ENCODE results near the gene EHBP1L1. TPM values are rescaled to one million over a fixed set of nuclear protein-coding genes. Genes with fewer than 3 reads are reported as not detected.

Gene EHBP1L1
- total and polyA plus RNA-seq, 7 donors = 114 to 345 (median 208) TPM

GRCh38 chr11:65578667-65579066 lies 2.8 kb downstream of the EHBP1L1 start:
- 46 to 73% (median 63%) methylated on average over 3 of the region's 3 CpGs for WGBS, 3 donors
- TF ChIP-seq CTCF (IDR thresholded peaks at IDR 0.05) = no peak
- no peaks in the 10 kb centered on the region for H3K27me3 ChIP-seq (ENCODE audit: insufficient read depth in 3 of 3, low read length in 2 of 3)
- peak overlapping the region; percentile 99 for H3K4me3 ChIP-seq
- intact Hi-C loops (cut with DNase I) = no loop called here
- DNase-seq = no peak
- H3K9me3 ChIP-seq = no peaks in the 10 kb centered on the region
- ATAC-seq = no peak
- H3K36me3 ChIP-seq (ENCODE audit: insufficient read depth in 1 of 2, low read depth in 1 of 2) = peaks cover 6 to 56% of the 10 kb centered on the region in 2 donors
- H3K4me1 ChIP-seq = peaks cover 55% of the 10 kb centered on the region
- H3K27ac ChIP-seq = peak overlapping the region; percentile 98

- Histone ChIP-seq H3K9me3 (no peaks in the 10 kb centered on the region), H3K27me3 (ENCODE audit: insufficient read depth in 3 of 3, low read length in 2 of 3) (no peaks in the 10 kb centered on the region), H3K36me3 (ENCODE audit: insufficient read depth in 1 of 2, low read depth in 1 of 2) (peaks cover 6 to 60% of the 10 kb centered on the region in 2 donors), H3K4me3 (no peak overlapping the region), H3K27ac (no peak overlapping the region), H3K4me1 (peaks cover 57% of the 10 kb centered on the region)
- intact Hi-C loops (cut with DNase I) = no loop called here
- no peak for TF ChIP-seq CTCF (IDR thresholded peaks at IDR 0.05)
- no peak for DNase-seq
- ATAC-seq = no peak
- 77 to 97% (median 84%) methylated on average over 4 of the region's 4 CpGs for WGBS, 3 donors
Observed at GRCh38 chr11:65579291-65579690, 3.4 kb downstream of the EHBP1L1 start.

GRCh38 chr11:65580031-65580692 lies 4.3 kb downstream of the EHBP1L1 start:
- H3K27ac ChIP-seq = peak overlapping the region; percentile 76
- no peaks in the 10 kb centered on the region for H3K27me3 ChIP-seq (ENCODE audit: insufficient read depth in 3 of 3, low read length in 2 of 3)
- peaks cover 6 to 68% of the 10 kb centered on the region in 2 donors for H3K36me3 ChIP-seq (ENCODE audit: insufficient read depth in 1 of 2, low read depth in 1 of 2)
- intact Hi-C loops (cut with DNase I) = no loop called here
- ATAC-seq (no peak), DNase-seq (no peak)
- peaks cover 54% of the 10 kb centered on the region for H3K4me1 ChIP-seq
- no peak overlapping the region for H3K4me3 ChIP-seq
- no peak for TF ChIP-seq CTCF (IDR thresholded peaks at IDR 0.05)
- WGBS, 3 donors = 79 to 91% (median 87%) methylated on average over 19 of the region's 19 CpGs
- H3K9me3 ChIP-seq = no peaks in the 10 kb centered on the region

- ATAC-seq = no peak
- WGBS, 3 donors = 92 to 100% (median 94%) methylated on average over 6 to 8 of the region's 8 CpGs
- Histone ChIP-seq H3K4me3 (no peak overlapping the region), H3K9me3 (no peaks in the 10 kb centered on the region), H3K36me3 (ENCODE audit: insufficient read depth in 1 of 2, low read depth in 1 of 2) (peaks cover 6 to 73% of the 10 kb centered on the region in 2 donors), H3K4me1 (peaks cover 54% of the 10 kb centered on the region), H3K27ac (peak overlapping the region; percentile 76), H3K27me3 (ENCODE audit: insufficient read depth in 3 of 3, low read length in 2 of 3) (no peaks in the 10 kb centered on the region)
- TF ChIP-seq CTCF (IDR thresholded peaks at IDR 0.05) = no peak
- intact Hi-C loops (cut with DNase I) = no loop called here
- no peak for DNase-seq
Observed at GRCh38 chr11:65580756-65581155, 4.9 kb downstream of the EHBP1L1 start.

GRCh38 chr11:65581928-65582327 lies 6.1 kb downstream of the EHBP1L1 start:
- H3K36me3 ChIP-seq (ENCODE audit: insufficient read depth in 1 of 2, low read depth in 1 of 2) = peaks cover 6 to 82% of the 10 kb centered on the region in 2 donors
- H3K27me3 ChIP-seq (ENCODE audit: insufficient read depth in 3 of 3, low read length in 2 of 3) = no peaks in the 10 kb centered on the region
- TF ChIP-seq CTCF (IDR thresholded peaks at IDR 0.05) = no peak
- H3K27ac ChIP-seq = peak overlapping the region; percentile 76
- H3K9me3 ChIP-seq = no peaks in the 10 kb centered on the region
- no peak overlapping the region for H3K4me3 ChIP-seq
- peaks cover 66% of the 10 kb centered on the region for H3K4me1 ChIP-seq
- DNase-seq (no peak), ATAC-seq (no peak)
- intact Hi-C loops (cut with DNase I) = no loop called here
- 87 to 95% (median 89%) methylated on average over 3 of the region's 3 CpGs for WGBS, 3 donors

All from psoas muscle (tissue), 8 donors.